M059J (cell line): Measurements from ENCODE around the gene BAZ2B. TPM values are rescaled to one million over a fixed set of nuclear protein-coding genes. Genes with fewer than 3 reads are reported as not detected.

Experiments used
- DNase-seq: peaks from one replicate; pipeline ENCODE4 v3.0.0-alpha.2; 2012; ENCODE audit warnings: low read depth
- total RNA-seq: library from RNA; depleted of rRNA; stranded (reverse); fragments of >200 nt; shearing (Covaris generic); gene quantifications from 2 replicates; pipeline ENCODE4 v1.2.3, GENCODE V29; 2014

BAZ2B gene
- total RNA-seq, 1 experiment from 2014 or later = 20.9 TPM

- DNase-seq = no peak
Observed at GRCh38 chr2:159584796-159585195, 31.6 kb downstream of the BAZ2B start.

- DNase-seq = no peak
Observed at GRCh38 chr2:159573846-159574606, 42.3 kb downstream of the BAZ2B start.

GRCh38 chr2:159573294-159573693 is 43.1 kb downstream of the BAZ2B start:
- DNase-seq = no peak

DNA sequence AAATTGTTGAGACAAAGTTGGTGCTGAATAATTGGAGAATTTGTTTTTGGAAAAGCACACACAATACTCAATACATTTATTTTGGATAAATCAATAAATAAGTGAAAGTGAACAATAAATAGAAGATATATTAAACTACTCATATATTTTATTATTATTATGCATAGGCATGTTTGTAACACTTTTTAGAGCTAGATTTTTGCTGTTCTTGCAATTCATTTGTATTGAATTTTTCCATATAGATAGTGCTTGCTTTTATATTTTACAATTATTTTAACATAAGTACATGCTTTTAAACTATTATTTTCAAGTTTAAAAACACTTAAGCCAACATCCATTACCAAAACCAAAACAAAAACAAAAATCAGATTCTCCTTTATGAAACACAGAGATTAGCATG is 43.9 kb downstream of the BAZ2B start:
- DNase-seq = no peak

GRCh38 chr2:159571540-159572260 is 44.6 kb downstream of the BAZ2B start:
- DNase-seq = no peak

- DNase-seq = no peak
Observed at GRCh38 chr2:159564081-159564480, 52.3 kb downstream of the BAZ2B start.

DNA sequence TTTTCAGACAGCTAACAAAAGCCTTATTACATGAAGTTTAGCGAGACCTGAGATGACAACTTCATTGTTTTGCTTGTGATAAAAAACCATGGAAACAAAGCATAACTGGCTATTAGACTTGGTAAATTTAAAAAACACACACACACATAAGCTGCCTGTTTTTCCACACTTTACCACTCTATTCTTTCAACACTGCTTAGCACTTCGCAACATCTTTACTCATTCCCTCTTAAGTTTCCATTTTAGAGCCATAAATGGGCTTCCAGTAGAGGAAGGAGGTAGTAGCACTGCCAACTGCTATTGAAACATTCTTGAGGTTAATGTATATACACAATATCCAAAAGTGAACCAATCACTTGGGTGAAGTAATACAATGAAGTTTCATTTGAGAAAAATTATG is 54.1 kb downstream of the BAZ2B start:
- DNase-seq = peak; percentile 7

DNA sequence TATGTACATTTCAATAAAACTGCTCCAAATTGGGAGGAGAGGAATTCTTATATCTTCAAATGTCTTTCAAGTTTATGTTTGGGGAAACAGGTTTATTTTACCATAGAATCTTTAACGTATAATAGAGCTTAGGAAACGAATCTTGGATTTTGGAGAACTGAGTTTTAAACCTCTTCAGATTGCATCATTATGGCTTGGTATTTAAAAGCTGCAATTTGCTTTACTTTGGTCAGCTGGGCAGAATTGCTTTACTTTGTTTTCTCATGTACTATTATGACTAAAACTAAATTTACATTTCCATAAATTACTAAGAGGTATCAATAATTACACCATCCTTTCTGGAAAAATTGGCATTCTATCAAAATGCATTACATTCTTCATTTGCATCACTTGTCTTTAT is 54.6 kb downstream of the BAZ2B start:
- no peak for DNase-seq

- DNase-seq = no peak
Observed at GRCh38 chr2:159561242-159561641, 55.1 kb downstream of the BAZ2B start.

- DNase-seq = no peak
Observed at GRCh38 chr2:159559034-159559433, 57.3 kb downstream of the BAZ2B start.

DNA sequence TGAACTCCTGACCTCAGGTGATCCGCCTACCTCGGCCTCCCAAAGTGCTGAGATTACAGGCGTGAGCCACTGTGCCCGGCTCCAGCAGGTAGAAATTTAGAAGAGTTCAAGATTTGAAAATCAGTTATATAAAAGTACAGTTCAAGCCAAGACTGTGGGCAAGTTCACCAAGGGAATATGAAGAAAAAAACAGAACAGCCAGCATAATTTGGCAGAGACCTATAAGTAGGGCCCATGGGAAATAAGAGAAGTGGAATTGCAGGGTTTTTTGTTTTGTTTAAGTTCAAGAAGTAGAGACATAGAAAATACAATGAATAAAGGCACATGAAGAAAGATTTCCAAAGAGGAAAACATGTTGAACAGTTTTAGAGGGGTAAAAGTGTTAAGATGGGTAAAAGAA is 57.9 kb downstream of the BAZ2B start:
- DNase-seq = no peak

GRCh38 chr2:159557437-159558034 is 58.8 kb downstream of the BAZ2B start:
- peak; percentile 20 for DNase-seq

DNA sequence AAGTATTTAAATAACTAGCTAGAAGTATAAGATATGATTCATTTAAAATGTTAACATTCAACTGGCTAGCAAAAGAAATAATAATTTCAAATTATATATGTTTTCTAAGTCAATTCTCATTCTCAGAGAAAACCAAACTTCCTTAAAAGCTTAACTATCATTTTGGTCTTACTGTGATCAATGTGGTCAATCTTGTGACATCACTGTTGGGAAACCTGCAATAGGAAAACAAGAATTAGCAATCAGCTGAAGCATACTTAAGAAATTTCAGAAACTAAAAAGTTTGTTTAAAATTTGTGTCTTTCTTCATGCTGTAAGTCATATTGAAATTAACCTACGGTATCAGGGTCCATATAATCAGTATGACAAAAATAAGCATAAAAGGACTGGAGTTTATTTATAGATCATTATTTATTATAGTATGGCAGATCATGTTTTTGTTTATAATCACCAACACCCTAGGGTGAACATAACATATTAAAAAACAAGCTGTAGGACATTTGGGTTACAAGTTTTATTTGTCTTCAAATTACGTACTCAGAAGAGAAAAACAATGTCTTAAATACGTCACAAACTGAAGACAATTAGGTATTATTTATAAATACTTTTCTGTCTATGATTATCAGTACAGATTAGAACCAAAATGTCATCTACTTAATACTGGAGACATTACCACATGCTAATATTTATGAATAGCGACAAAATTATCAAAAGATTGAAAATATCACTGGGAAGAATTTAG is 60.5 kb downstream of the BAZ2B start:
- DNase-seq = no peak

- no peak for DNase-seq
Observed at GRCh38 chr2:159553727-159554126, 62.6 kb downstream of the BAZ2B start.

DNA sequence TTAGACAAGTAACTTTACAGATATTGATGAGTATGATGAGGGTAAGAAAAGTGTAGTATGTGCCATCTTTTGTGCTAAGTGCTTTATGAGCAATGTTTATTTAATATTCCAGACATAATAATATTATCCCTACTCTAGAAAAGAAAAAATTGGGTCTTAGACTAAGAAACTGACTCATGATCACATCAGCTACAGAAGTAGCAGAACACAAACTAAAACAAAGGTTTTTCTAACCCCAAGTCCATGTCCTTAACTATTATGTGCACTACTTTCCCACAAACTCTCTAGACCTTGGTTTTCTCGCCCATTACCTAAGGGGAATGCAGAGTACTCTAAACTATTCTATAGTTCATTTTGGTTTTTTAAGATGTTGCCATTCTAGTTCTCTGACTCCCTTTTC is 64.5 kb downstream of the BAZ2B start:
- peak; percentile 3 for DNase-seq

- no peak for DNase-seq
Observed at GRCh38 chr2:159550231-159550630, 66.1 kb downstream of the BAZ2B start.

- DNase-seq = peak; percentile 48
Observed at GRCh38 chr2:159549234-159549633, 67.1 kb downstream of the BAZ2B start.

GRCh38 chr2:159546716-159547430 is 69.5 kb downstream of the BAZ2B start:
- DNase-seq = no peak

DNA sequence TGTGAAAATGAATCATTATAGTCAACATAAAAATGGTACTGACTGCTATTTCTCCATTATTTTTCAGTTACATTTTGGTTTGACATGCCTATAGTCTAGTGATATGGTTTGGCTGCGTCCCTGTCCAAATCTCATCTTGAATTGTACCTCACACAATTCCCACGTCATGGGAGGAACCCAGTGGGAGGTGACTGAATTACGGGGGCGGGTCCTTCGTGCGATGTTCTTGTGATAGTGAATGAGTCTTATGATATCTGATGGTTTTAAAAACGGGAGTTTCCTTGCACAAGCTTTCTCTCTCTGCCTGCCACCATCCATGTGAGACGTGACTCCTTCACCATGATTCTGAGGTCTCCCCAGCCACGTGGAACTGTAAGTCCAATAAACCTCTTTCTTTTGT is 70.3 kb downstream of the BAZ2B start:
- DNase-seq = no peak

DNA sequence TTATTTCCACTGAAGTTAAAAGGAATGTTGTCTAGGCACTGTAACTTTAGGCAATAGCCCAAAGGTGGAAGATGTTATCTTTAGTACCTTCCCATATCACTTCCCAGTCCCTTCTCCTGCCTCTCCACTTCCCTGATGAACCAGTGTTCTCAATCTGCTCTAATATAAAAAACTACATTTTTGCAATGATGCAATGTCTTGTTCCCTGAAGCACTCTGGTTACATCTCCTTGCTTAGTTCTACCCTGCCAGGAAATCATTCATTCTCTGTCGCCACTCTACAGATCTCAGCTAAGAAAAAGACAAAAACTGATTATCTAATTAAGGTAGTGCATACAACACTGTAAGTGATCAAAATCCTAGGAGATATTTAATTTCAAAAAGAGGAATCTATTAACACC is 71.3 kb downstream of the BAZ2B start:
- DNase-seq = no peak

DNA sequence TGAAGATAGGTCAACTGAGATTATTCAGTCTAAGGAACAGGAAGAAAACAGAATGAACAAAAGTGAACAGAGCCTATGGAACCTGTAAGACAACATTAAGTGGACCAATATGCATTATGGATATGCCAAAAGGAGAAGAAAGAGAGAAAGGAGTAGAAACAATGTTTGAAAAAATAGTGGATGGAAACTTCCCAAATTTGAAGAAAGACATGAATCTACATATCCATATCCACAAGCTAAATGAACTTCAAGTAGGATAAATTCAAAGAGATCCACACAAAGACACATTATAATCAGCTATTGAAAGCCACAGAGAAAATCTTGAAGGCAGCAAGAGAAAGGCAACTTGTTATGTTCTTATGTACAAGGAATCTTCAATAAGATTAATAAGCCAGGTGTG is 74.2 kb downstream of the BAZ2B start:
- no peak for DNase-seq

- DNase-seq = no peak
Observed at GRCh38 chr2:159539701-159540100, 76.6 kb downstream of the BAZ2B start.
